Measurements from ENCODE around the gene VSIG10L. TPM values are rescaled to one million over a fixed set of nuclear protein-coding genes. Genes with fewer than 3 reads are reported as not detected.

Gene VSIG10L
- total RNA-seq, 2 experiments from 2014 or later, result 0.09 to 1.6 TPM

- Histone ChIP-seq H3K4me2 (ENCODE audit: low read length) (no peak overlapping the region), H3K27ac (ENCODE audit: low read depth, low read length, poor library complexity, severe bottlenecking) (no peak overlapping the region), H2AFZ (ENCODE audit: low read length) (no peak overlapping the region), H3K4me3 (ENCODE audit: low read depth, low read length, poor library complexity, severe bottlenecking) (no peak overlapping the region), H3K9me2 (ENCODE audit: insufficient read depth, low read length) (no peaks in the 10 kb centered on the region), H3K79me2 (ENCODE audit: insufficient read depth, low read depth, low read length) (no peaks in the 10 kb centered on the region), H4K20me1 (ENCODE audit: insufficient read depth, low read length) (no peaks in the 10 kb centered on the region), H3K4me1 (ENCODE audit: insufficient read depth, low read length, poor library complexity, severe bottlenecking) (no peaks in the 10 kb centered on the region), H3K36me3 (ENCODE audit: insufficient read depth, low read length) (no peaks in the 10 kb centered on the region), H3K9me3 (ENCODE audit: low read length) (no peaks in the 10 kb centered on the region)
- CTCF ChIA-PET (ENCODE audit: unreplicated experiment), result no interaction called here
- intact Hi-C loops (cut with micrococcal nuclease; ENCODE audit: unreplicated experiment), result no loop called here
- no TSS peak for BruUV-seq (replicated peaks)
- POLR2A ChIA-PET, result interaction anchor here (0.6 to 1.0 kb wide), 2 partner anchors 10 to 462 kb away, joined by 3 read pairs; no protein-coding TSS in a partner anchor
- DNase-seq (ENCODE audit: low spot score), result no peak
- no peak for TF ChIP-seq EZH2phosphoT487 (IDR thresholded peaks at IDR 0.05; ENCODE audit: borderline replicate concordance, low read depth, low read length)
- TF ChIP-seq CTCF (conservative IDR thresholded peaks at IDR 0.05; ENCODE audit: low read length), result no peak
Measured at GRCh38 chr19:51293571-51294210, 48.2 kb downstream of the VSIG10L start.

- ChIA-PET POLR2A (interaction anchor here (1.0 kb wide), 1 partner anchor 11 kb away, joined by 3 read pairs; no protein-coding TSS in a partner anchor), CTCF (ENCODE audit: unreplicated experiment) (no interaction called here)
- intact Hi-C loops (cut with micrococcal nuclease; ENCODE audit: unreplicated experiment), result no loop called here
- DNase-seq (ENCODE audit: low spot score), result no peak
- no peaks in the 10 kb centered on the region for H3K36me3 ChIP-seq (ENCODE audit: insufficient read depth, low read length)
- no peak for TF ChIP-seq EZH2phosphoT487 (IDR thresholded peaks at IDR 0.05; ENCODE audit: borderline replicate concordance, low read depth, low read length)
- no peak for TF ChIP-seq CTCF (conservative IDR thresholded peaks at IDR 0.05; ENCODE audit: low read length)
- no peaks in the 10 kb centered on the region for H3K9me3 ChIP-seq (ENCODE audit: low read length)
- no peak overlapping the region for H3K27ac ChIP-seq (ENCODE audit: low read depth, low read length, poor library complexity, severe bottlenecking)
- H3K4me3 ChIP-seq (ENCODE audit: low read depth, low read length, poor library complexity, severe bottlenecking), result no peak overlapping the region
- H3K9me2 ChIP-seq (ENCODE audit: insufficient read depth, low read length), result no peaks in the 10 kb centered on the region
- BruUV-seq (replicated peaks), result no TSS peak
- no peaks in the 10 kb centered on the region for H3K4me1 ChIP-seq (ENCODE audit: insufficient read depth, low read length, poor library complexity, severe bottlenecking)
- no peak overlapping the region for H2AFZ ChIP-seq (ENCODE audit: low read length)
- H4K20me1 ChIP-seq (ENCODE audit: insufficient read depth, low read length), result no peaks in the 10 kb centered on the region
- no peaks in the 10 kb centered on the region for H3K79me2 ChIP-seq (ENCODE audit: insufficient read depth, low read depth, low read length)
- no peak overlapping the region for H3K4me2 ChIP-seq (ENCODE audit: low read length)
Measured at GRCh38 chr19:51292971-51293370, 49.0 kb downstream of the VSIG10L start.

GRCh38 chr19:51289635-51290034 lies 52.3 kb downstream of the VSIG10L start:
- BruUV-seq (replicated peaks), result no TSS peak

More at GRCh38 chr19:51289635-51290034, 52.3 kb downstream of the VSIG10L start:
- TF ChIP-seq EZH2phosphoT487 (IDR thresholded peaks at IDR 0.05; ENCODE audit: borderline replicate concordance, low read depth, low read length) (no peak), CTCF (conservative IDR thresholded peaks at IDR 0.05; ENCODE audit: low read length) (no peak)
- H3K36me3 ChIP-seq (ENCODE audit: insufficient read depth, low read length), result no peaks in the 10 kb centered on the region
- H3K27ac ChIP-seq (ENCODE audit: low read depth, low read length, poor library complexity, severe bottlenecking), result no peak overlapping the region
- CTCF ChIA-PET (ENCODE audit: unreplicated experiment), result no interaction called here
- H3K79me2 ChIP-seq (ENCODE audit: insufficient read depth, low read depth, low read length), result no peaks in the 10 kb centered on the region
- no peaks in the 10 kb centered on the region for H3K4me1 ChIP-seq (ENCODE audit: insufficient read depth, low read length, poor library complexity, severe bottlenecking)
- intact Hi-C loops (cut with micrococcal nuclease; ENCODE audit: unreplicated experiment), result no loop called here
- H3K9me3 ChIP-seq (ENCODE audit: low read length), result no peaks in the 10 kb centered on the region
- POLR2A ChIA-PET, result no interaction called here
- no peak overlapping the region for H2AFZ ChIP-seq (ENCODE audit: low read length)
- no peaks in the 10 kb centered on the region for H3K9me2 ChIP-seq (ENCODE audit: insufficient read depth, low read length)
- H3K4me2 ChIP-seq (ENCODE audit: low read length), result no peak overlapping the region
- H3K4me3 ChIP-seq (ENCODE audit: low read depth, low read length, poor library complexity, severe bottlenecking), result no peak overlapping the region
- H4K20me1 ChIP-seq (ENCODE audit: insufficient read depth, low read length), result no peaks in the 10 kb centered on the region
- DNase-seq (ENCODE audit: low spot score), result no peak
